Panc1 (cell line): ENCODE data around the gene ARID5A. TPM values are rescaled to one million over a fixed set of nuclear protein-coding genes. Genes with fewer than 3 reads are reported as not detected.

ENCODE experiments used
- ATAC-seq: fragments of 200-7000 bp; cut with Tn5 transposase; 2 replicates; pipeline ENCODE4 v1.9.1; 2020; ENCODE audit warnings: mild to moderate bottlenecking, moderate library complexity
- BruUV-seq: library from RNA; stranded (reverse); fragments of 400-500 nt; replicated peaks from 2 replicates; lab custom pipeline; 2021; lab: Mats Ljungman, UMichigan
- CTCF ChIA-PET: fragments of 300-600 bp; sonication (Branson Sonifier 250); formaldehyde crosslinking; loops from one replicate; lab custom pipeline; 2022; ENCODE audit warnings: antibody characterized with exemption; lab: Charles Lee
- POLR2A ChIA-PET: fragments of 300-600 bp; sonication (Branson Sonifier 250); formaldehyde crosslinking; loops from one replicate; lab custom pipeline; 2022; ENCODE audit warnings: antibody characterized with exemption; lab: Charles Lee
- DNase-seq: peaks from one replicate; pipeline ENCODE4 v3.0.0-alpha.2; 2010; ENCODE audit warnings: low read depth, low spot score
- H3K27ac ChIP-seq: 2 replicates; pipeline ENCODE4 v1.5.1; 2011; ENCODE audit warnings: mild to moderate bottlenecking, low read length, inconsistent platforms
- H3K27me3 ChIP-seq: fragments of 200-500 bp; sonication (Bioruptor generic); 2 replicates; pipeline ENCODE4 v1.6.0; 2014; ENCODE audit warnings: low read length, inconsistent platforms; ENCODE audit not compliant: control insufficient read depth, insufficient read depth
- H3K36me3 ChIP-seq: fragments of 200-500 bp; sonication (Bioruptor generic); 2 replicates; pipeline ENCODE4 v1.5.1; 2014; ENCODE audit warnings: inconsistent platforms, mild to moderate bottlenecking, low read length, moderate library complexity; ENCODE audit not compliant: control insufficient read depth, insufficient read depth
- H3K4me1 ChIP-seq: 2 replicates; pipeline ENCODE4 v1.5.1; 2011; ENCODE audit warnings: inconsistent platforms, mild to moderate bottlenecking, low read length, moderate library complexity; ENCODE audit not compliant: control insufficient read depth, insufficient read depth
- H3K4me3 ChIP-seq, 2 experiments: 2 replicates each; pipeline ENCODE4 v1.5.1; 2011 to 2012; ENCODE audit warnings: low read depth in 2 of 2, low read length in 2 of 2, mild to moderate bottlenecking in 2 of 2, inconsistent platforms in 1 of 2, moderate library complexity in 1 of 2
- H3K9me3 ChIP-seq: fragments of 200-500 bp; sonication (Bioruptor generic); 2 replicates; pipeline ENCODE4 v1.5.1; 2014; ENCODE audit warnings: low read depth, mild to moderate bottlenecking, inconsistent platforms, low read length, moderate library complexity; ENCODE audit not compliant: control insufficient read depth, insufficient read depth
- POLR2AphosphoS5 ChIP-seq: IDR thresholded peaks from 2 replicates; pipeline ENCODE4 v1.6.1; 2012; ENCODE audit warnings: mild to moderate bottlenecking, low read depth, low read length, moderate library complexity
- REST ChIP-seq, 2 experiments: IDR thresholded peaks; 2 replicates each; pipeline ENCODE4 v1.6.1; 2011 to 2012; ENCODE audit warnings: low read depth in 2 of 2, control low read depth in 1 of 2, low read length in 1 of 2, mild to moderate bottlenecking in 1 of 2, moderate library complexity in 1 of 2; ENCODE audit not compliant: insufficient read depth in 1 of 2
- SIN3A ChIP-seq: IDR thresholded peaks from 2 replicates; pipeline ENCODE4 v1.6.1; 2012; ENCODE audit warnings: low read depth, mild to moderate bottlenecking, low read length, moderate library complexity, borderline replicate concordance; ENCODE audit not compliant: insufficient read depth
- TCF7L2 ChIP-seq: IDR thresholded peaks from 2 replicates; pipeline ENCODE4 v1.6.1; 2011; ENCODE audit warnings: mild to moderate bottlenecking, low read depth, low read length, inconsistent platforms
- in situ Hi-C: cut with HindIII; loops from 2 replicates; pipeline ENCODE4 v1.10.0; 2016; ENCODE audit warnings: low sequenced_read_pairs, low pct_unique_long_range_greater_than_20kb
- intact Hi-C: fragments of 100-400 bp; cut with micrococcal nuclease; formaldehyde crosslinking; loops from one replicate; pipeline ENCODE4 v1.10.0; 2022; ENCODE audit not compliant: unreplicated experiment
- total RNA-seq: library from RNA; stranded (reverse); gene quantifications from one replicate; pipeline ENCODE4 v1.2.1, GENCODE V29; 2021; ENCODE audit not compliant: unreplicated experiment
- TF ChIP-seq, protein P1 (sequence below): fragments of 450-650 bp; IDR thresholded peaks from 2 replicates; pipeline ENCODE4 v1.5.1; 2017; ENCODE audit warnings: mild to moderate bottlenecking

ARID5A gene
- total RNA-seq, 1 experiment from 2014 or later = 19.3 TPM

- Histone ChIP-seq H3K9me3 (no peaks in the 10 kb centered on the region), H3K27me3 (no peaks in the 10 kb centered on the region), H3K27ac (no peak overlapping the region), H3K36me3 (no peaks in the 10 kb centered on the region), H3K4me1 (peaks cover 16% of the 10 kb centered on the region), H3K4me3 (no peak overlapping the region)
- DNase-seq (no peak), ATAC-seq (no peak)
- ChIA-PET CTCF (no interaction called here), POLR2A (interaction anchor here (0.6 kb wide), 1 partner anchor 189 kb away, joined by 3 read pairs; no protein-coding TSS in a partner anchor)
- in situ Hi-C loops = no loop called here
- no TSS peak for BruUV-seq
- intact Hi-C loops = no loop called here
- TF ChIP-seq POLR2AphosphoS5 (no peak), TCF7L2 (no peak), SIN3A (no peak), REST (IDR thresholded peaks at IDR 0.05; ENCODE audit: insufficient read depth in 1 of 2, low read depth in 2 of 2, low read length in 1 of 2) (no peak)
- TF ChIP-seq, protein P1, sequence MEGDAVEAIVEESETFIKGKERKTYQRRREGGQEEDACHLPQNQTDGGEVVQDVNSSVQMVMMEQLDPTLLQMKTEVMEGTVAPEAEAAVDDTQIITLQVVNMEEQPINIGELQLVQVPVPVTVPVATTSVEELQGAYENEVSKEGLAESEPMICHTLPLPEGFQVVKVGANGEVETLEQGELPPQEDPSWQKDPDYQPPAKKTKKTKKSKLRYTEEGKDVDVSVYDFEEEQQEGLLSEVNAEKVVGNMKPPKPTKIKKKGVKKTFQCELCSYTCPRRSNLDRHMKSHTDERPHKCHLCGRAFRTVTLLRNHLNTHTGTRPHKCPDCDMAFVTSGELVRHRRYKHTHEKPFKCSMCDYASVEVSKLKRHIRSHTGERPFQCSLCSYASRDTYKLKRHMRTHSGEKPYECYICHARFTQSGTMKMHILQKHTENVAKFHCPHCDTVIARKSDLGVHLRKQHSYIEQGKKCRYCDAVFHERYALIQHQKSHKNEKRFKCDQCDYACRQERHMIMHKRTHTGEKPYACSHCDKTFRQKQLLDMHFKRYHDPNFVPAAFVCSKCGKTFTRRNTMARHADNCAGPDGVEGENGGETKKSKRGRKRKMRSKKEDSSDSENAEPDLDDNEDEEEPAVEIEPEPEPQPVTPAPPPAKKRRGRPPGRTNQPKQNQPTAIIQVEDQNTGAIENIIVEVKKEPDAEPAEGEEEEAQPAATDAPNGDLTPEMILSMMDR = no peak
These were observed 10.4 kb upstream of the ARID5A start for GRCh38 chr2:96526101-96526591.

DNA sequence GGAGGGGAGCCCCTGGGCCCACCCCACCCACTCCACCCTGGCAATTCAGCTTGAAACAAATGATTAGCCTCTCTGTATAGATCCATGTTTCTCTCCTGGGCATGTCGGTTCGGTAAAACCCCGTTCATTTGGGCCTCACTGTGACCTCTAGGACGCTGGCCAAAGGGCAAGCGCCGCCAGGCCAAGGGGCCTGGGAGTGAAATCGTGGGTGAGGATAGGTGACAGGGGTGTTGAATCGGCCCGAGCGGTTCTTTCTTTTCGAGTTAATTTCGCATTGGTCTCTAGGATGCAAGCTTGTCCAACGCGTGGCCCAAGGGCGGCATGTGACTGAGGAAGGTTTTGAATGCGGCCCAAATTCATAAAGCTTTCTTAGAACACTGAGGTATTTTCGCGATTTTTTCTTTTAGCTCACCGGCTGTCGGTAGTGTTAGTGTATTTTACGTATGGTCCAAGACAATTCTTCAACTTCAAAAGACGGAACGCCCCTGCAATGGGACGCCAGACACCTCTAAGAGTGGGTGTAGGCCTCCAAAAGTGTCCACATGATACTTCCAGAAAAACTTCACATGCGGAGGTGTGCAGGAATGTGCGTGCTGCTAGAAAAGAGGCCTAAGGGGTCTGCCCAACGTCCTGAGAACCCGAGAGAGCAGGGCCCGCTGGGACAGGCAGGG, 9.8 kb upstream of the ARID5A start:
- POLR2A ChIA-PET = interaction anchor here (0.6 kb wide), 2 partner anchors 189 to 197 kb away, joined by 3 to 9 read pairs; no protein-coding TSS in a partner anchor
- intact Hi-C loops = no loop called here

More for the DNA sequence above, 9.8 kb upstream of the ARID5A start:
- Histone ChIP-seq H3K27me3 (no peaks in the 10 kb centered on the region), H3K9me3 (no peaks in the 10 kb centered on the region), H3K4me1 (peaks cover 22% of the 10 kb centered on the region), H3K27ac (no peak overlapping the region), H3K4me3 (0 out of 4 replicates have a peak overlapping the region, but pooled peaks of 1 of the 2 experiments have one; percentile 9), H3K36me3 (no peaks in the 10 kb centered on the region)
- no peak for ATAC-seq
- CTCF ChIA-PET = interaction anchor here (0.7 kb wide), 2 partner anchors 325 to 504 kb away, joined by 3 to 6 read pairs; no protein-coding TSS in a partner anchor
- in situ Hi-C loops = no loop called here
- no peak for TF ChIP-seq SIN3A
- TF ChIP-seq TCF7L2 = no peak
- no peak for TF ChIP-seq POLR2AphosphoS5
- no peak for TF ChIP-seq REST (IDR thresholded peaks at IDR 0.05; ENCODE audit: insufficient read depth in 1 of 2, low read depth in 2 of 2, low read length in 1 of 2)
- TF ChIP-seq, protein P1 = no peak
- no peak for DNase-seq
- BruUV-seq = no TSS peak
